Measurements from ENCODE around the gene B4GALT6.

B4GALT6 gene

DNA sequence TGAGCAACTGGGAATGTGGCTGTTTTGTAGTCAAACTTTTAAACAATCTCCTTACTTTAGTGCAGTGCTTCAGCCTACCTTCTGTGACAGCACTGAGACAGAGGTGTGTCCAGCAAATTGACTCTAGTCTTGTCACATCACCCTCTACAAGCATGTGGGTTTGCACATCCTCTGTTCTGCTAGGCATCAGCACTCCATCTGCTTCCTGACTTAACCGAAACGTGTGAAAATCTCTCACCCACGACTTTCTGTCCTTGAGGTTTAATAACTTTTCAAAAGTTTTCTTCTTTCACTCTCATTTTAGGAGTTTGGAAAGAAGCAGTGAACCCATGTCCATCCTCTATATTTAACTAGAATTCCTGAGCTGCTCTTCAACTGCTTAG, 50.1 kb downstream of the B4GALT6 start:
- H2AK5ac ChIP-seq (ENCODE audit: low read length, severe bottlenecking), result no peak overlapping the region
- no peak for DNase-seq

GRCh38 chr18:31633392-31634330, 50.7 kb downstream of the B4GALT6 start:
- H2BK5ac ChIP-seq (ENCODE audit: low read depth, low read length, poor library complexity, severe bottlenecking), result no peak overlapping the region
- H2AFZ ChIP-seq (ENCODE audit: low read depth, low read length), result no peak overlapping the region
- H3K14ac ChIP-seq (ENCODE audit: low read length in 2 of 2), result no peak overlapping the region
- H3K23ac ChIP-seq (ENCODE audit: low read length in 2 of 2), result no peak overlapping the region
- H3K27me3 ChIP-seq (ENCODE audit: control insufficient read depth in 1 of 2, insufficient read depth in 1 of 2, low read length in 2 of 2), result no peaks in the 10 kb centered on the region
- no peak overlapping the region for H4K8ac ChIP-seq (ENCODE audit: low read length)
- no peaks in the 10 kb centered on the region for H3K79me1 ChIP-seq (replicated peaks; ENCODE audit: low read length, poor library complexity, severe bottlenecking)
- H3K4me1 ChIP-seq (ENCODE audit: control insufficient read depth, insufficient read depth, low read depth, low read length), result no peaks in the 10 kb centered on the region
- H3K4ac ChIP-seq (ENCODE audit: low read depth in 1 of 2, low read length in 2 of 2), result no peak overlapping the region
- H3K4me2 ChIP-seq (ENCODE audit: low read length, poor library complexity, severe bottlenecking), result no peak overlapping the region
- H2BK15ac ChIP-seq (ENCODE audit: low read depth, poor library complexity, severe bottlenecking), result no peak overlapping the region
- H3K4me3 ChIP-seq (ENCODE audit: insufficient read depth in 1 of 2, low read depth in 1 of 2, low read length in 2 of 2), result no peak overlapping the region
- H2BK120ac ChIP-seq (ENCODE audit: low read depth, low read length), result no peak overlapping the region
- no peak overlapping the region for H4K91ac ChIP-seq (ENCODE audit: low read length)
- no peak overlapping the region for H2BK12ac ChIP-seq (ENCODE audit: low read length in 2 of 2)
- DNase-seq, result no peak
- H3K9me3 ChIP-seq (ENCODE audit: control insufficient read depth, low read length), result no peaks in the 10 kb centered on the region
- no peak overlapping the region for H2AK5ac ChIP-seq (ENCODE audit: low read length, severe bottlenecking)
- no peak overlapping the region for H3K9ac ChIP-seq (ENCODE audit: low read length)
- no peak overlapping the region for H3K18ac ChIP-seq (ENCODE audit: low read depth in 1 of 2, low read length in 2 of 2)
- 96% methylated on average over 10 of the region's 10 CpGs for WGBS
- peaks cover 0 to 17% of the 10 kb centered on the region in 2 experiments for H3K36me3 ChIP-seq (ENCODE audit: control insufficient read depth in 1 of 2, insufficient read depth in 2 of 2, low read depth in 1 of 2, low read length in 2 of 2)
- H3K27ac ChIP-seq (ENCODE audit: low read length, poor library complexity, severe bottlenecking), result no peak overlapping the region

More for the DNA sequence above, 50.1 kb downstream of the B4GALT6 start:
- H3K36me3 ChIP-seq (ENCODE audit: control insufficient read depth in 1 of 2, insufficient read depth in 2 of 2, low read depth in 1 of 2, low read length in 2 of 2), result peaks cover 0 to 17% of the 10 kb centered on the region in 2 experiments
- no peak overlapping the region for H2AFZ ChIP-seq (ENCODE audit: low read depth, low read length)
- H2BK5ac ChIP-seq (ENCODE audit: low read depth, low read length, poor library complexity, severe bottlenecking), result no peak overlapping the region
- no peak overlapping the region for H3K4me2 ChIP-seq (ENCODE audit: low read length, poor library complexity, severe bottlenecking)
- H3K27ac ChIP-seq (ENCODE audit: low read length, poor library complexity, severe bottlenecking), result no peak overlapping the region
- H3K27me3 ChIP-seq (ENCODE audit: control insufficient read depth in 1 of 2, insufficient read depth in 1 of 2, low read length in 2 of 2), result no peaks in the 10 kb centered on the region
- no peak overlapping the region for H3K9ac ChIP-seq (ENCODE audit: low read length)
- no peak overlapping the region for H3K4me3 ChIP-seq (ENCODE audit: insufficient read depth in 1 of 2, low read depth in 1 of 2, low read length in 2 of 2)
- no peak overlapping the region for H2BK120ac ChIP-seq (ENCODE audit: low read depth, low read length)
- H2BK15ac ChIP-seq (ENCODE audit: low read depth, poor library complexity, severe bottlenecking), result no peak overlapping the region
- no peak overlapping the region for H3K18ac ChIP-seq (ENCODE audit: low read depth in 1 of 2, low read length in 2 of 2)
- no peaks in the 10 kb centered on the region for H3K79me1 ChIP-seq (replicated peaks; ENCODE audit: low read length, poor library complexity, severe bottlenecking)
- no peak overlapping the region for H4K8ac ChIP-seq (ENCODE audit: low read length)
- no peaks in the 10 kb centered on the region for H3K9me3 ChIP-seq (ENCODE audit: control insufficient read depth, low read length)
- WGBS, result 83% methylated on average over 3 of the region's 3 CpGs
- H2BK12ac ChIP-seq (ENCODE audit: low read length in 2 of 2), result no peak overlapping the region
- no peaks in the 10 kb centered on the region for H3K4me1 ChIP-seq (ENCODE audit: control insufficient read depth, insufficient read depth, low read depth, low read length)
- no peak overlapping the region for H3K23ac ChIP-seq (ENCODE audit: low read length in 2 of 2)
- H3K14ac ChIP-seq (ENCODE audit: low read length in 2 of 2), result no peak overlapping the region
- H3K4ac ChIP-seq (ENCODE audit: low read depth in 1 of 2, low read length in 2 of 2), result no peak overlapping the region
- no peak overlapping the region for H4K91ac ChIP-seq (ENCODE audit: low read length)

- WGBS, result no CpG with 5 or more reads among the region's 1 CpG
- no peak overlapping the region for H2BK120ac ChIP-seq (ENCODE audit: low read depth, low read length)
Observed at GRCh38 chr18:31632356-31632755, 52.0 kb downstream of the B4GALT6 start.

GRCh38 chr18:31631526-31631925, 52.9 kb downstream of the B4GALT6 start:
- no CpG with 5 or more reads among the region's 1 CpG for WGBS
- no peak overlapping the region for H3K4ac ChIP-seq (ENCODE audit: low read depth in 1 of 2, low read length in 2 of 2)
- no peak for DNase-seq
- no peak overlapping the region for H2BK5ac ChIP-seq (ENCODE audit: low read depth, low read length, poor library complexity, severe bottlenecking)
- no peak overlapping the region for H2BK120ac ChIP-seq (ENCODE audit: low read depth, low read length)
- H2BK12ac ChIP-seq (ENCODE audit: low read length in 2 of 2), result no peak overlapping the region
- H3K4me1 ChIP-seq (ENCODE audit: control insufficient read depth, insufficient read depth, low read depth, low read length), result no peaks in the 10 kb centered on the region
- no peaks in the 10 kb centered on the region for H3K27me3 ChIP-seq (ENCODE audit: control insufficient read depth in 1 of 2, insufficient read depth in 1 of 2, low read length in 2 of 2)
- no peak overlapping the region for H3K4me3 ChIP-seq (ENCODE audit: insufficient read depth in 1 of 2, low read depth in 1 of 2, low read length in 2 of 2)
- H3K14ac ChIP-seq (ENCODE audit: low read length in 2 of 2), result no peak overlapping the region
- no peak overlapping the region for H4K8ac ChIP-seq (ENCODE audit: low read length)
- H3K9ac ChIP-seq (ENCODE audit: low read length), result no peak overlapping the region
- H2AK5ac ChIP-seq (ENCODE audit: low read length, severe bottlenecking), result no peak overlapping the region
- H3K9me3 ChIP-seq (ENCODE audit: control insufficient read depth, low read length), result no peaks in the 10 kb centered on the region
- no peak overlapping the region for H3K23ac ChIP-seq (ENCODE audit: low read length in 2 of 2)
- no peak overlapping the region for H3K18ac ChIP-seq (ENCODE audit: low read depth in 1 of 2, low read length in 2 of 2)
- no peak overlapping the region for H3K27ac ChIP-seq (ENCODE audit: low read length, poor library complexity, severe bottlenecking)
- H3K36me3 ChIP-seq (ENCODE audit: control insufficient read depth in 1 of 2, insufficient read depth in 2 of 2, low read depth in 1 of 2, low read length in 2 of 2), result peaks cover 2 to 24% of the 10 kb centered on the region in 2 experiments
- no peak overlapping the region for H4K91ac ChIP-seq (ENCODE audit: low read length)
- H3K4me2 ChIP-seq (ENCODE audit: low read length, poor library complexity, severe bottlenecking), result no peak overlapping the region
- H2BK15ac ChIP-seq (ENCODE audit: low read depth, poor library complexity, severe bottlenecking), result no peak overlapping the region
- H2AFZ ChIP-seq (ENCODE audit: low read depth, low read length), result no peak overlapping the region
- no peaks in the 10 kb centered on the region for H3K79me1 ChIP-seq (replicated peaks; ENCODE audit: low read length, poor library complexity, severe bottlenecking)

More at GRCh38 chr18:31632356-31632755, 52.0 kb downstream of the B4GALT6 start:
- no peak overlapping the region for H3K14ac ChIP-seq (ENCODE audit: low read length in 2 of 2)
- no peak overlapping the region for H4K91ac ChIP-seq (ENCODE audit: low read length)
- H2AK5ac ChIP-seq (ENCODE audit: low read length, severe bottlenecking), result no peak overlapping the region
- H2BK5ac ChIP-seq (ENCODE audit: low read depth, low read length, poor library complexity, severe bottlenecking), result no peak overlapping the region
- no peak overlapping the region for H3K23ac ChIP-seq (ENCODE audit: low read length in 2 of 2)
- no peak overlapping the region for H2BK15ac ChIP-seq (ENCODE audit: low read depth, poor library complexity, severe bottlenecking)
- H3K27ac ChIP-seq (ENCODE audit: low read length, poor library complexity, severe bottlenecking), result no peak overlapping the region
- no peaks in the 10 kb centered on the region for H3K27me3 ChIP-seq (ENCODE audit: control insufficient read depth in 1 of 2, insufficient read depth in 1 of 2, low read length in 2 of 2)
- H2AFZ ChIP-seq (ENCODE audit: low read depth, low read length), result no peak overlapping the region
- H2BK12ac ChIP-seq (ENCODE audit: low read length in 2 of 2), result no peak overlapping the region
- H3K4me3 ChIP-seq (ENCODE audit: insufficient read depth in 1 of 2, low read depth in 1 of 2, low read length in 2 of 2), result no peak overlapping the region
- peaks cover 2 to 24% of the 10 kb centered on the region in 2 experiments for H3K36me3 ChIP-seq (ENCODE audit: control insufficient read depth in 1 of 2, insufficient read depth in 2 of 2, low read depth in 1 of 2, low read length in 2 of 2)
- H3K4me1 ChIP-seq (ENCODE audit: control insufficient read depth, insufficient read depth, low read depth, low read length), result no peaks in the 10 kb centered on the region
- H3K79me1 ChIP-seq (replicated peaks; ENCODE audit: low read length, poor library complexity, severe bottlenecking), result no peaks in the 10 kb centered on the region
- no peak overlapping the region for H3K18ac ChIP-seq (ENCODE audit: low read depth in 1 of 2, low read length in 2 of 2)
- H3K9me3 ChIP-seq (ENCODE audit: control insufficient read depth, low read length), result no peaks in the 10 kb centered on the region
- no peak overlapping the region for H3K4me2 ChIP-seq (ENCODE audit: low read length, poor library complexity, severe bottlenecking)
- H3K4ac ChIP-seq (ENCODE audit: low read depth in 1 of 2, low read length in 2 of 2), result no peak overlapping the region
- no peak overlapping the region for H3K9ac ChIP-seq (ENCODE audit: low read length)
- H4K8ac ChIP-seq (ENCODE audit: low read length), result no peak overlapping the region
- DNase-seq, result no peak
